GM18909 (cell line): ENCODE measurements around the gene CTDSP2.
"Not testable (repeated sequence)": the region's sequence is repeated elsewhere in the genome, so short reads cannot be mapped to it uniquely, and the experiment has no call there.

ENCODE experiments used
- ATAC-seq: cut with Tn5 transposase; IDR thresholded peaks from one replicate; pipeline ENCODE4 v1.9.1; 2021; ENCODE audit warnings: mild to moderate bottlenecking; ENCODE audit not compliant: unreplicated experiment, poor library complexity

Gene CTDSP2

GRCh38 chr12:57793920-57794319, 52.6 kb downstream of the CTDSP2 start:
- no peak for ATAC-seq

DNA sequence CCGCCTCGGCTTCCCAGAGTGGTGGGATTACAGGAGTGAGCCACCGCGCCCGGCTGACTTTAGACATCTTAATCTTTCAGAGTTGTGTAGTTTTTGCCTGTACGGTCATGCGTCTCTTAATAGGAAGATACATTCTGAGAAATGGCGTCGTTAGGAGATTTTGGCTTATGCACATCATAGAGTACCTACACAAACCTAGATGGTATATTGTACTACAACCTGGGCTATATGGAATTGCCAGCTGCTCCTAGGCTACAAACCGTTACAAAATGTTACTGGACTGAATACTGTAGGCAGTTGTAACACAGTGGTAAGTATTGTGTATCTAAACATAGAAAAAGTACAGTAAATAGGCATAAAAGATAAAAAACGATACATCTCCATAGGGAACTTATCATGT, 62.7 kb downstream of the CTDSP2 start:
- no peak for ATAC-seq

DNA sequence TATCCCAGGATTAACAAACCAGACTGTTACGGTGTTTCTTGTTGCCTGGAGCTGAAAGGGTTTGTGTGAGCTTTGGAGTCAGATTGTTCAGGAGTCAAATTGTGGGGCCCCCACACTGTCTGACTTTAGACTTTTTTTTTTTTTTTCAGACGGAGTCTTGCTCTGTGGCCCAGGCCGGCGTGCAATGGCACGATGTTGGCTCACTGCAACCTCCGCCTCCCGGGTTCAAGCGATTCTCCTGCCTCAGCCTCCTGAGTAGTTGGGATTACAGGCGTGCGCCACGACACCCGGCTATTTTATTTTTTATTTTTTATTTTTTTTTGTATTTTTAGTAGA, 63.1 kb downstream of the CTDSP2 start:
- ATAC-seq, result no peak

DNA sequence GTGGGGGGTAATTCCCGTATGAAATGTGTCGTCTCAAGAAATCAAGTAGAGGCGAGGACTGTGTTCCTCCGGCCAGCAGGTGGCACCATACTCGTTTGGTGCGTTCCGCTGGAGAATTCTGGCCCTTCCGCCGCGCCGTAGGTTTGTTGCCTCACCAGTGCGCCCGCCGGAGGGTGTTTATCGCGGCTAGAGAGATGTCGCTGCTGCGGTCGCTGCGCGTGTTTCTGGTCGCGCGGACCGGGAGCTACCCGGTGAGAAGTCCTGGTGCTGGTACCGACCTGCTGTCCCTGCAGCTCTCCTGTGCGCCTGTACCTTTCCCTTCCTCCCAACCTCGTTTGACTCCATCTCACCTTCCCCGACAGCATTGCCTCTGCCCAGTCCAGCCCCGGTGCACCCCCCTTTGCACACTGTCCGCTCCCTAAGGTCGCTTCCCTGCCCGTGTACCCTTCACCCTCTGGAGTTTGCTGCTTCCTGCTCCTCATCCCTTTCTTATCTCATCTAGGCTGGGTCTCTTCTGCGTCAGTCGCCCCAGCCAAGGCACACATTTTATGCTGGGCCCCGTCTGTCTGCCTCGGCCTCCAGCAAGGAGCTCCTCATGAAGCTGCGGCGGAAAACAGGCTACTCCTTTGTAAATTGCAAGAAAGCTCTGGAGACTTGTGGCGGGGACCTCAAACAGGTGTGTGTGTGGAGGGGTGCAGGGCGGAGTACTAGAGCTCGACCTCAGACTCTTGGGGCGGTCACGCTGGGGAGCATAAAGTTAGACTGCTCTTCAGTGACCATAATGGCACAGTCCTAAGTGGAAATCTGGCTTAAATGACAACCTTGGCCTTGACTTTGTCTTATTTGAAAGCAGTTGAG, 63.7 kb downstream of the CTDSP2 start, which contains the start of gene TSFM:
TSS of gene TSFM (plus strand) at position 180 of the 858 bp plus-strand sequence. CDS start at position 195, 15 bp downstream.
- ATAC-seq, result peak; percentile 90

GRCh38 chr12:57782243-57782607, 64.3 kb downstream of the CTDSP2 start:
- no peak for ATAC-seq

GRCh38 chr12:57781801-57782200, 64.7 kb downstream of the CTDSP2 start:
- no peak for ATAC-seq

- no peak for ATAC-seq
Measured at GRCh38 chr12:57781244-57781643, 65.3 kb downstream of the CTDSP2 start.

- no peak for ATAC-seq
Measured at GRCh38 chr12:57780284-57780897, 66.1 kb downstream of the CTDSP2 start.

DNA sequence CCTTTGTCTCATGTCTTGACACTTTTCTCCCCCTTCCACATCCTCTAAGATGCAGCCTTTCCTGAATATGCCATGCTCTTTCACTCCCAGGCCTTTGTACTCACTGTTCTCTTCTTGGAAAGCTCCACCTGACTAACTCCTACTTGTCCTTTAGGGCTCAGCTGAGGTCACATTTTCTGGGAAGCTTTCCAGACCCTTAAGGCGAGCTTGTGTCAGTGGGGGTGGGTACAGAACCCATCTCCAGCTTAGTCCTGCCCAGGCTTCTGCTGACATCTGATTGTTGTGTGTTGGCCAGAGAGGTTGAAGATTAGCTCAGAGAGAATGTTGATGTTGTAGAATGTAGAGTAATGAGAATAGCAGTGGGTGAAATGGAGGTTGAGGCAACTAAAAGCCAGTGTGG, 66.8 kb downstream of the CTDSP2 start:
- ATAC-seq, result no peak

- no peak for ATAC-seq
Measured at GRCh38 chr12:57777911-57778310, 68.6 kb downstream of the CTDSP2 start.

- no peak for ATAC-seq
Measured at GRCh38 chr12:57777367-57777766, 69.2 kb downstream of the CTDSP2 start.

- no peak for ATAC-seq
Measured at GRCh38 chr12:57776247-57776587, 70.3 kb downstream of the CTDSP2 start.

DNA sequence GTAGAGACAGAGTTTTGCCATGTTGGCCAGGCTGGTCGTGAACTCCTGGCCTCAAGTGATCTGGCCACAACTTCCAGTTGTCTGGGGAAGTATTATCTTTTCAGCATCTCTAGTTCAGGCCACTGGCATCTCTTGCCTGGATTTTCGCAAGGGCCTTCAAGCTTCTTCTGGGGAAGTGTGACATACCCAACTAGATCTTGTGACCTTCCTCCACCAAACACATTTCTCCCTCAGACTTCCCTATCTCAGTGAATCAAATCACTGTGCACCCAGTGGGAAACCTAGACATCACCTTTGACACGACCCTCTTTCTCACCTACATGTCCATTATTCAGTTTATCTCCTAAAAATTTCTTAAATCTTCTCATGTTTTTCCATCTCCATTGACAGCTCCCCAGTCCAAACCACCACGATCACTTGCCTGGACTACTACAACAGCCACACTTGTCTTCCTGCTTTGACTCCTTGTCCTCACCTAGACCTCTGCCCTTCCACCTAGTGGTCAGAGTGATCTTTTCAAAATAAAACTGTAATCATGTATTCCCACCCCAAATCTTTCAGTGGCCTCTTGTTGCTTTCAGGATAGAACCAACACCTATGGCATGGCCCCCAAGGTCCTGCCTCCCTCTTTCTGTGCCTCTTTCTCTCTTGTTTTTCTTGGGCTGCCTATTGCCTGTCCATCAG, 70.8 kb downstream of the CTDSP2 start:
- ATAC-seq, result no peak

- ATAC-seq, result no peak
Measured at GRCh38 chr12:57775044-57775443, 71.5 kb downstream of the CTDSP2 start.

DNA sequence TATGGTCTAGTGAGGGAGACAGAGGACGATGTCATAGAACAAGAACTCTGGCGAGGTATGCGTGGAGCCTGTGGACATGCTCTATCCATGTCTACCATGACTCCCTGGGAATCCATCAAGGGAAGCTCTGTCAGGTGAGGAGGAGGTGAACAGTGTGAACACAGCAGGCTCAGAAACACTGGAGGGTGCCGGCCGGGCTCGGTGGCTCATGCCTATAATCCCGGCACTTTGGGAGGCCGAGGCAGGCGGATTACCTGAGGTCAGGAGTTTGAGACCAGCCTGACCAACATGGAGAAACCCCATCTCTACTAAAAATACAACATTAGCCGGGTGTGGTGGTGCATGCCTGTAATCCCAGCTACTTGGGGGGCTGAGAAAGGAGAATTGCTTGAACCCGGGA, 71.9 kb downstream of the CTDSP2 start:
- not testable (repeated sequence) for ATAC-seq

DNA sequence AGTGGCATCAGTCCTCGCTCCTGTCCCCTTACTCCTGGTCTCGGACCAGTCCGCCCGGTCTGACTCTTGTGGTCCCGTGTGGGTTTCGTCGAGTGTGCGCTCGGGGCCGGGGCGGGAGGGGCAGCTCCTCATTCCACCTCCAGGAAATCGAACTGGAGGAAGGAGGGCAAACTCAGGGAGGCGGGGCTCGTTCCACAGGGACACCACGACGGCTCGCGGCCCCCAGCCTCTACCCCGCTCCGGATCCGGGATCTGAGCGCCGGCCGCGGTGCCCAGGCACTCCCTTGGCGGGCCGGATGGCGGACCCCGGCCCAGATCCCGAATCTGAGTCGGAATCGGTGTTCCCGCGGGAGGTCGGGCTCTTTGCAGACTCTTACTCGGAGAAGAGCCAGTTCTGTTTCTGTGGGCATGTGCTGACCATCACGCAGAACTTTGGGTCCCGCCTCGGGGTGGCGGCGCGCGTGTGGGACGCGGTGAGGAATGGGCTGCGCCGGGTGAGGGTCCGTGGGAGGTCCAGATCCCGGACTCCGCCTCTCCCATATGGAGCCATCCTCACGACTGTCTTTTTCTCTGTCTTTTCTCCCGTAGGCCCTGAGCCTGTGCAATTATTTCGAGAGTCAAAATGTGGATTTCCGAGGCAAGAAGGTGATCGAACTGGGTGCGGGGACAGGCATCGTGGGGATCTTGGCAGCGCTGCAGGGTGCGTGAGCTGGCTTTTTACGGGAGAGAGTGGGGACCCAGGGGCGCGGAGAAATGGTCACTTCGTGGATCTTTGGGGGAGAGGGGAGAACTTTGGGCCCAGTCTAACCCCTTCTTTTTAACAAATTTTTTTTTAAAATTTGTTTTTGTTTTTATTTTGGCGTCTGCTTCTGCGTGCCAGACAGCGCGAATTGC, 73.9 kb downstream of the CTDSP2 start, which contains the start of gene EEF1AKMT3:
TSS of gene EEF1AKMT3 (plus strand) at position 186 of the 894 bp plus-strand sequence. CDS start at position 297, 111 bp downstream.
- peak; percentile 17 for ATAC-seq

DNA sequence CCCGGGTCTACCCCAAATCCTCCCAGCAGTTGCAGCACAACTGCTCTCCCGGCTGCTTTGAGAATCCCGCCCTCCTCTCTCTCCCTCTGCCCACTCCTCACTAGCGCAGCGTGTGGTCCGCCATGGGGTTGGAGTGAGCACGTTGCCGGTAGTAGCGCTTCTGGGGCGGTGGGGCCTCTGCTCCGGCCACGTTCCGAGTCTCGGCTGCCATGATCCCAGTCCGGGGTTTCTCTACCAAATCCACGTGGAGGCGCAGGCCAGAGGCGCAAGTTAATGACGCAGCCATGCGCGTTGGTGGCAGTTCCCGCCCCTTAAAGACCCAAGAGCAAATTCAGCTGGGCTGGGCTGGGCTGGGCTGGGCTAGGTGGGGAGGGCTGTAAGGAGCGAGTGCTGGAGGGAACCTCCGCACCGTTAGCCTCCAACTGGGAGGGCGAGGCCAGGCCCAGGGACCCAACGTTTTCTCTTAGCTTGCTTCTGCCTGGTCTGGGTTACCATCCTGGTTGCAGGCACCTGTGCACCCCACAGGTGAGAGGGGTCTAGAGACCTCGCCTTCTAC, 74.6 kb downstream of the CTDSP2 start, which contains the start of gene METTL1:
TSS of gene METTL1 (minus strand) at position 233 of the 556 bp plus-strand sequence. CDS start at position 211, 22 bp downstream.
- ATAC-seq, result peak; percentile 85

DNA sequence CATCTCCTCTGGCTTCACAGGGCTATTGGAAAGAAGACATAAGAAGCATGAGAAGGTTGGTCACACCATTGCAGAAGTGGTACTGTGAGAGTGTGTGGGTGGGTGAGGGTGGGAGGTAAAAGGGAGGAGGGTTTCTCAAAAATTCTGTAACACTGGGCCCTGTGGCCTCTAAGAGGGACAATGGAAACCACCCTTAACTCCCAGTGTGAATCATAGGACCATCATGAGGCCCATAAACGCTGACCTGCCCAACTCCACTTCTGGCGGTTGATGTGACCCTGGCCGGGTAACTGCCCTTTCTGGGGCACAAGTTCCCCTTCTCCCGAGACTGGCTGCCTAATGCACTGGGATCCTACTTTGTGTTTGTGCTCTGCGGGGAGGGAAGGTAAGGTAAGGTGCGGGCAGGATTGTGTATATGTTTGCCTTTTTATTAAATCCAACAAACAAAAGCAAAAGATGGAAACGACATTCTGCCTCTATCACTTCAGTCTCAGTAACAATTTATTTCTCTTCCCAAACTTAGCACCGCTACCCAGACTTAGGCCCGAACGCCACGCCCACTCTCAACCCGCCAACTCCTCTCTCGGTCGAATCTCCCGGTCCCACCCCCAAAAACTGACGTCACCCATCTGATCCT, 75.2 kb downstream of the CTDSP2 start:
- ATAC-seq, result peak; percentile 77

- ATAC-seq, result no peak
Measured at GRCh38 chr12:57770734-57771133, 75.8 kb downstream of the CTDSP2 start.
